Panc1 (cell line): ENCODE data around the gene FCN1. TPM values are rescaled to one million over a fixed set of nuclear protein-coding genes. Genes with fewer than 3 reads are reported as not detected.

Experiments
- ATAC-seq: fragments of 200-7000 bp; cut with Tn5 transposase; 2 replicates; pipeline ENCODE4 v1.9.1; 2020; ENCODE audit warnings: mild to moderate bottlenecking, moderate library complexity
- BruUV-seq: library from RNA; stranded (reverse); fragments of 400-500 nt; replicated peaks from 2 replicates; lab custom pipeline; 2021; lab: Mats Ljungman, UMichigan
- CTCF ChIA-PET: fragments of 300-600 bp; sonication (Branson Sonifier 250); formaldehyde crosslinking; loops from one replicate; lab custom pipeline; 2022; ENCODE audit warnings: antibody characterized with exemption; lab: Charles Lee
- POLR2A ChIA-PET: fragments of 300-600 bp; sonication (Branson Sonifier 250); formaldehyde crosslinking; loops from one replicate; lab custom pipeline; 2022; ENCODE audit warnings: antibody characterized with exemption; lab: Charles Lee
- DNase-seq: peaks from one replicate; pipeline ENCODE4 v3.0.0-alpha.2; 2010; ENCODE audit warnings: low read depth, low spot score
- H3K27ac ChIP-seq: 2 replicates; pipeline ENCODE4 v1.5.1; 2011; ENCODE audit warnings: mild to moderate bottlenecking, low read length, inconsistent platforms
- H3K27me3 ChIP-seq: fragments of 200-500 bp; sonication (Bioruptor generic); 2 replicates; pipeline ENCODE4 v1.6.0; 2014; ENCODE audit warnings: low read length, inconsistent platforms; ENCODE audit not compliant: control insufficient read depth, insufficient read depth
- H3K36me3 ChIP-seq: fragments of 200-500 bp; sonication (Bioruptor generic); 2 replicates; pipeline ENCODE4 v1.5.1; 2014; ENCODE audit warnings: inconsistent platforms, mild to moderate bottlenecking, low read length, moderate library complexity; ENCODE audit not compliant: control insufficient read depth, insufficient read depth
- H3K4me1 ChIP-seq: 2 replicates; pipeline ENCODE4 v1.5.1; 2011; ENCODE audit warnings: inconsistent platforms, mild to moderate bottlenecking, low read length, moderate library complexity; ENCODE audit not compliant: control insufficient read depth, insufficient read depth
- H3K4me3 ChIP-seq, 2 experiments: 2 replicates each; pipeline ENCODE4 v1.5.1; 2011 to 2012; ENCODE audit warnings: low read depth in 2 of 2, low read length in 2 of 2, mild to moderate bottlenecking in 2 of 2, inconsistent platforms in 1 of 2, moderate library complexity in 1 of 2
- H3K9me3 ChIP-seq: fragments of 200-500 bp; sonication (Bioruptor generic); 2 replicates; pipeline ENCODE4 v1.5.1; 2014; ENCODE audit warnings: low read depth, mild to moderate bottlenecking, inconsistent platforms, low read length, moderate library complexity; ENCODE audit not compliant: control insufficient read depth, insufficient read depth
- POLR2AphosphoS5 ChIP-seq: IDR thresholded peaks from 2 replicates; pipeline ENCODE4 v1.6.1; 2012; ENCODE audit warnings: mild to moderate bottlenecking, low read depth, low read length, moderate library complexity
- SIN3A ChIP-seq: IDR thresholded peaks from 2 replicates; pipeline ENCODE4 v1.6.1; 2012; ENCODE audit warnings: low read depth, mild to moderate bottlenecking, low read length, moderate library complexity, borderline replicate concordance; ENCODE audit not compliant: insufficient read depth
- TCF7L2 ChIP-seq: IDR thresholded peaks from 2 replicates; pipeline ENCODE4 v1.6.1; 2011; ENCODE audit warnings: mild to moderate bottlenecking, low read depth, low read length, inconsistent platforms
- in situ Hi-C: cut with HindIII; loops from 2 replicates; pipeline ENCODE4 v1.10.0; 2016; ENCODE audit warnings: low sequenced_read_pairs, low pct_unique_long_range_greater_than_20kb
- intact Hi-C: fragments of 100-400 bp; cut with micrococcal nuclease; formaldehyde crosslinking; loops from one replicate; pipeline ENCODE4 v1.10.0; 2022; ENCODE audit not compliant: unreplicated experiment
- total RNA-seq: library from RNA; stranded (reverse); gene quantifications from one replicate; pipeline ENCODE4 v1.2.1, GENCODE V29; 2021; ENCODE audit not compliant: unreplicated experiment
- TF ChIP-seq, protein P1 (sequence below), 2 experiments: IDR thresholded peaks; 2 replicates each; pipeline ENCODE4 v1.6.1; 2011 to 2012; ENCODE audit warnings: low read depth in 2 of 2, control low read depth in 1 of 2, low read length in 1 of 2, mild to moderate bottlenecking in 1 of 2, moderate library complexity in 1 of 2; ENCODE audit not compliant: insufficient read depth in 1 of 2
- TF ChIP-seq, protein P2 (sequence below): fragments of 450-650 bp; IDR thresholded peaks from 2 replicates; pipeline ENCODE4 v1.5.1; 2017; ENCODE audit warnings: mild to moderate bottlenecking

The FCN1 gene
- total RNA-seq, 1 experiment from 2014 or later, result not detected

DNA sequence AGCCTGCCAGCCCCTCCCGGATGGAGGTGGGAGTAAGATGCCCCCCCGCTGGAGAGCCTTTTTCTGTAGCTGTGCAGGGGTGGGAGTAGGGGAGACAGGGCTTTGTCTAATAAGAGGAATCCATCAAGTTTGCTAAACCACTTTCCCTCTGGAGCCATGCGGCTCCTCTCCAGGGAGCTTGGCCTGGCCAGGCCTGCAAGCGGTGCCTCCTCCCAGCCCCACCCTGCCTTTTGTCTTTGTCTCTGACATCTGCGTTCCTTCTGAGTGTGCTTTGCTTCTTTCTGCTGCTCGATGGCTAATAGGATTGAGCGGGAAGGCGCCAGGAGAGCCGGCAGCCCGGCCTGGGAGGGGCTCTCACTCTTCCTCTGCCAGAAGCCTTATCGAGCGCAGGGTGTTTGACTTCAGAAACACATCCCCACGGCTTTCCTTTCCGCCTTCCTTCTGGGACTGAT lies 26.7 kb upstream of the FCN1 start:
- no TSS peak for BruUV-seq
- no peaks in the 10 kb centered on the region for H3K36me3 ChIP-seq
- intact Hi-C loops (no loop called here), in situ Hi-C loops (no loop called here)
- ChIA-PET CTCF (interaction anchor here (0.6 kb wide), 1 partner anchor 240 kb away, joined by 3 read pairs; no protein-coding TSS in a partner anchor), POLR2A (no interaction called here)
- no peak for ATAC-seq
- H3K4me1 ChIP-seq, result no peaks in the 10 kb centered on the region
- DNase-seq, result no peak
- no peak overlapping the region for H3K27ac ChIP-seq
- H3K4me3 ChIP-seq, result no peak overlapping the region
- TF ChIP-seq TCF7L2, result no peak
- TF ChIP-seq, protein P1, sequence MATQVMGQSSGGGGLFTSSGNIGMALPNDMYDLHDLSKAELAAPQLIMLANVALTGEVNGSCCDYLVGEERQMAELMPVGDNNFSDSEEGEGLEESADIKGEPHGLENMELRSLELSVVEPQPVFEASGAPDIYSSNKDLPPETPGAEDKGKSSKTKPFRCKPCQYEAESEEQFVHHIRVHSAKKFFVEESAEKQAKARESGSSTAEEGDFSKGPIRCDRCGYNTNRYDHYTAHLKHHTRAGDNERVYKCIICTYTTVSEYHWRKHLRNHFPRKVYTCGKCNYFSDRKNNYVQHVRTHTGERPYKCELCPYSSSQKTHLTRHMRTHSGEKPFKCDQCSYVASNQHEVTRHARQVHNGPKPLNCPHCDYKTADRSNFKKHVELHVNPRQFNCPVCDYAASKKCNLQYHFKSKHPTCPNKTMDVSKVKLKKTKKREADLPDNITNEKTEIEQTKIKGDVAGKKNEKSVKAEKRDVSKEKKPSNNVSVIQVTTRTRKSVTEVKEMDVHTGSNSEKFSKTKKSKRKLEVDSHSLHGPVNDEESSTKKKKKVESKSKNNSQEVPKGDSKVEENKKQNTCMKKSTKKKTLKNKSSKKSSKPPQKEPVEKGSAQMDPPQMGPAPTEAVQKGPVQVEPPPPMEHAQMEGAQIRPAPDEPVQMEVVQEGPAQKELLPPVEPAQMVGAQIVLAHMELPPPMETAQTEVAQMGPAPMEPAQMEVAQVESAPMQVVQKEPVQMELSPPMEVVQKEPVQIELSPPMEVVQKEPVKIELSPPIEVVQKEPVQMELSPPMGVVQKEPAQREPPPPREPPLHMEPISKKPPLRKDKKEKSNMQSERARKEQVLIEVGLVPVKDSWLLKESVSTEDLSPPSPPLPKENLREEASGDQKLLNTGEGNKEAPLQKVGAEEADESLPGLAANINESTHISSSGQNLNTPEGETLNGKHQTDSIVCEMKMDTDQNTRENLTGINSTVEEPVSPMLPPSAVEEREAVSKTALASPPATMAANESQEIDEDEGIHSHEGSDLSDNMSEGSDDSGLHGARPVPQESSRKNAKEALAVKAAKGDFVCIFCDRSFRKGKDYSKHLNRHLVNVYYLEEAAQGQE (IDR thresholded peaks at IDR 0.05; ENCODE audit: insufficient read depth in 1 of 2, low read depth in 2 of 2, low read length in 1 of 2), result no peak
- no peak for TF ChIP-seq SIN3A
- TF ChIP-seq, protein P2, sequence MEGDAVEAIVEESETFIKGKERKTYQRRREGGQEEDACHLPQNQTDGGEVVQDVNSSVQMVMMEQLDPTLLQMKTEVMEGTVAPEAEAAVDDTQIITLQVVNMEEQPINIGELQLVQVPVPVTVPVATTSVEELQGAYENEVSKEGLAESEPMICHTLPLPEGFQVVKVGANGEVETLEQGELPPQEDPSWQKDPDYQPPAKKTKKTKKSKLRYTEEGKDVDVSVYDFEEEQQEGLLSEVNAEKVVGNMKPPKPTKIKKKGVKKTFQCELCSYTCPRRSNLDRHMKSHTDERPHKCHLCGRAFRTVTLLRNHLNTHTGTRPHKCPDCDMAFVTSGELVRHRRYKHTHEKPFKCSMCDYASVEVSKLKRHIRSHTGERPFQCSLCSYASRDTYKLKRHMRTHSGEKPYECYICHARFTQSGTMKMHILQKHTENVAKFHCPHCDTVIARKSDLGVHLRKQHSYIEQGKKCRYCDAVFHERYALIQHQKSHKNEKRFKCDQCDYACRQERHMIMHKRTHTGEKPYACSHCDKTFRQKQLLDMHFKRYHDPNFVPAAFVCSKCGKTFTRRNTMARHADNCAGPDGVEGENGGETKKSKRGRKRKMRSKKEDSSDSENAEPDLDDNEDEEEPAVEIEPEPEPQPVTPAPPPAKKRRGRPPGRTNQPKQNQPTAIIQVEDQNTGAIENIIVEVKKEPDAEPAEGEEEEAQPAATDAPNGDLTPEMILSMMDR, result no peak
- TF ChIP-seq POLR2AphosphoS5, result no peak
- H3K27me3 ChIP-seq, result no peaks in the 10 kb centered on the region
- H3K9me3 ChIP-seq, result no peaks in the 10 kb centered on the region

DNA sequence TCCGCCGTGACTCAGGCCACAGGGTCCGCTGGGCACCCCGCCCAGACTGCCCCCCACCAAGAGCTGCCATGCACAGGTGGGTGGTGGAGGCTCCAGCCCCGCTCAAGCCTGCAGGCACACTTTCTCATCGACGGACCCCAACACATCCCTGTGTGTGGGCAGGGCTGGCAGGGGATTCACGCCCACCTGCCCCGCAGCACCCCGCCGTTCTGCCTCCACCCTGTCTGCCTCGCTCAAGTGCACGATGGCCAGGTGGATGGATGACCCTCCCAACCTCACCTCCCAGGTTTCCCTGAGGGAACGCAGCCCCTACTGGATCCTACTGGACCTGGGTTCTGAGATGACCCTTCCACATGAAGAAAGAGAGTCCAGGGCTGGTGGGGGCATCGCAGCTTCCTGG lies 26.1 kb upstream of the FCN1 start:
- ChIA-PET CTCF (interaction anchor here (0.6 kb wide), 1 partner anchor 239 kb away, joined by 3 read pairs; no protein-coding TSS in a partner anchor), POLR2A (no interaction called here)
- no peak for TF ChIP-seq SIN3A
- TF ChIP-seq, protein P1 (IDR thresholded peaks at IDR 0.05; ENCODE audit: insufficient read depth in 1 of 2, low read depth in 2 of 2, low read length in 1 of 2), result no peak
- TF ChIP-seq, protein P2, result no peak
- no peak for TF ChIP-seq TCF7L2
- no peak for TF ChIP-seq POLR2AphosphoS5
- Histone ChIP-seq H3K27ac (no peak overlapping the region), H3K4me1 (no peaks in the 10 kb centered on the region), H3K4me3 (no peak overlapping the region), H3K27me3 (no peaks in the 10 kb centered on the region), H3K36me3 (no peaks in the 10 kb centered on the region), H3K9me3 (no peaks in the 10 kb centered on the region)
- DNase-seq, result no peak
- BruUV-seq, result no TSS peak
- intact Hi-C loops, result no loop called here
- no peak for ATAC-seq
- in situ Hi-C loops, result no loop called here
